NCI-H1092 treated with DMSO at 0.1 percent for 48 hours (cell line): Measurements from ENCODE around the gene COL4A2.
"Not testable (repeated sequence)": the region's sequence is repeated elsewhere in the genome, so short reads cannot be mapped to it uniquely, and the experiment has no call there.

Experiments
- DNase-seq: peaks from one replicate; lab custom pipeline; 2025; lab: John Stamatoyannopoulos, UW

COL4A2 gene

GRCh38 chr13:110517505-110518225, 210.6 kb downstream of the COL4A2 start:
- no peak for DNase-seq

- DNase-seq = no peak
Observed at GRCh38 chr13:110518226-110518525, 211.1 kb downstream of the COL4A2 start.

GRCh38 chr13:110518571-110518970, 211.5 kb downstream of the COL4A2 start:
- DNase-seq = no peak

GRCh38 chr13:110519046-110519445, 212.0 kb downstream of the COL4A2 start:
- no peak for DNase-seq

- DNase-seq = no peak
Observed at GRCh38 chr13:110519506-110519905, 212.4 kb downstream of the COL4A2 start.

- peak; percentile 21 for DNase-seq
Observed at GRCh38 chr13:110520431-110521295, 213.6 kb downstream of the COL4A2 start.

- DNase-seq = no peak
Observed at GRCh38 chr13:110521296-110521680, 214.2 kb downstream of the COL4A2 start.

- no peak for DNase-seq
Observed at GRCh38 chr13:110521946-110522345, 214.9 kb downstream of the COL4A2 start.

GRCh38 chr13:110522721-110523120, 215.6 kb downstream of the COL4A2 start:
- no peak for DNase-seq

GRCh38 chr13:110523180-110523579, 216.1 kb downstream of the COL4A2 start:
- DNase-seq = no peak

- no peak for DNase-seq
Observed at GRCh38 chr13:110523838-110524540, 216.9 kb downstream of the COL4A2 start.

- DNase-seq = peak; percentile 38
Observed at GRCh38 chr13:110524541-110525257, 217.6 kb downstream of the COL4A2 start.

- DNase-seq = peak; percentile 43
Observed at GRCh38 chr13:110525328-110526319, 218.5 kb downstream of the COL4A2 start.

- DNase-seq = no peak
Observed at GRCh38 chr13:110528371-110528770, 221.3 kb downstream of the COL4A2 start.

GRCh38 chr13:110528911-110529310, 221.8 kb downstream of the COL4A2 start:
- no peak for DNase-seq

GRCh38 chr13:110529522-110530311, 222.6 kb downstream of the COL4A2 start:
- no peak for DNase-seq

- DNase-seq = no peak
Observed at GRCh38 chr13:110531100-110531499, 224.0 kb downstream of the COL4A2 start.

GRCh38 chr13:110531671-110532083, 224.6 kb downstream of the COL4A2 start:
- DNase-seq = no peak

GRCh38 chr13:110532258-110532657, 225.2 kb downstream of the COL4A2 start:
- not testable (repeated sequence) for DNase-seq
